Liver (tissue), 9 donors: ENCODE results near the gene FARSA. TPM values are rescaled to one million over a fixed set of nuclear protein-coding genes. Genes with fewer than 3 reads are reported as not detected.
A peak's percentile ranks its signal among the peaks of the same experiment; 100 is the strongest.
"Not testable (repeated sequence)": the region's sequence is repeated elsewhere in the genome, so short reads cannot be mapped to it uniquely, and the experiment has no call there.

Experiments used
- DNase-seq: peaks from one replicate; pipeline ENCODE4 v3.0.0-alpha.2; 2017; ENCODE audit warnings: low spot score
- H3K27ac ChIP-seq, 2 donors: one replicate each; pipeline ENCODE4 v1.7.0; 2013; ENCODE audit warnings: inconsistent platforms in 2 of 2, low read length in 2 of 2, control low read depth in 1 of 2, low read depth in 1 of 2, mild to moderate bottlenecking in 1 of 2
- H3K27me3 ChIP-seq, 4 donors: one replicate each; pipeline versions ENCODE4 v1.6.1 to v1.7.0; 2013; ENCODE audit warnings: low read length in 3 of 4, inconsistent platforms in 1 of 4, mild to moderate bottlenecking in 1 of 4, moderate library complexity in 1 of 4; ENCODE audit not compliant: control insufficient read depth in 4 of 4, insufficient read depth in 4 of 4
- H3K36me3 ChIP-seq, 4 donors: one replicate each; pipeline versions ENCODE4 v1.6.1 to v1.7.0; 2013; ENCODE audit warnings: low read length in 3 of 4, mild to moderate bottlenecking in 3 of 4, low read depth in 1 of 4, moderate library complexity in 1 of 4; ENCODE audit not compliant: control insufficient read depth in 4 of 4, insufficient read depth in 3 of 4
- H3K4me1 ChIP-seq, 4 donors: one replicate each; pipeline versions ENCODE4 v1.6.1 to v1.7.0; 2013; ENCODE audit warnings: low read length in 3 of 4, mild to moderate bottlenecking in 3 of 4, moderate library complexity in 1 of 4; ENCODE audit not compliant: control insufficient read depth in 4 of 4, insufficient read depth in 4 of 4
- H3K4me3 ChIP-seq, 3 donors: one replicate each; pipeline versions ENCODE4 v1.6.1 to v1.7.0; 2013; ENCODE audit warnings: low read length in 3 of 3, control low read depth in 1 of 3, low read depth in 1 of 3, mild to moderate bottlenecking in 1 of 3
- H3K9ac ChIP-seq, 2 donors: one replicate each; pipeline ENCODE4 v1.7.0; 2013; ENCODE audit warnings: low read length in 2 of 2, mild to moderate bottlenecking in 2 of 2, moderate library complexity in 2 of 2, control low read depth in 1 of 2, low read depth in 1 of 2
- H3K9me3 ChIP-seq, 4 donors: one replicate each; pipeline versions ENCODE4 v1.6.1 to v1.7.0; 2013; ENCODE audit warnings: low read length in 3 of 4; ENCODE audit not compliant: control insufficient read depth in 4 of 4
- HNF4G ChIP-seq: IDR thresholded peaks from 2 replicates; pipeline ENCODE4 v1.6.1; 2016; ENCODE audit warnings: antibody characterized with exemption
- JUND ChIP-seq, 2 donors: IDR thresholded peaks; 2 replicates each; pipeline ENCODE4 v1.6.1; 2016; ENCODE audit warnings: antibody characterized with exemption in 2 of 2
- RAD21 ChIP-seq, 2 donors: IDR thresholded peaks; 2 replicates each; pipeline ENCODE4 v1.6.1; 2016; ENCODE audit warnings: antibody characterized with exemption in 2 of 2, mild to moderate bottlenecking in 2 of 2
- SP1 ChIP-seq: IDR thresholded peaks from 2 replicates; pipeline ENCODE4 v1.6.1; 2018; ENCODE audit warnings: antibody characterized with exemption, mild to moderate bottlenecking
- WGBS: extraction: QIAGEN DNeasy Blood & Tissue Kit; methylation state at CpG from one replicate; pipeline ENCODE4 v1.1.7; 2013; 5-methylcytosine and 5-hydroxymethylcytosine counted together
- polyA plus RNA-seq, 2 donors: library from polyadenylated mRNA; stranded (reverse) in 1 of 2; unstranded in 1 of 2; fragments of 200-250 nt in 1 of 2; fragments of >200 nt in 1 of 2; fragmentation: Nextera tagmentation in 1 of 2; extraction: Ambion mirVana in 1 of 2; gene quantifications; one replicate each; pipeline versions ENCODE4 v1.2.1 to v1.2.3, GENCODE V29; 2013 to 2015
- total RNA-seq, 2 donors: library from RNA; depleted of rRNA; stranded (reverse); fragments of >200 nt; gene quantifications; one replicate each; pipeline ENCODE4 v1.2.3, GENCODE V29; 2014
- TF ChIP-seq, protein P1 (sequence below): fragments of 150-350 bp; IDR thresholded peaks from 2 replicates; pipeline ENCODE4 v1.5.1; 2017; ENCODE audit warnings: improper control_type of control experiment, low read depth, low read length; ENCODE audit not compliant: missing input control
- TF ChIP-seq, protein P2 (sequence below): IDR thresholded peaks from 2 replicates; pipeline ENCODE4 v1.6.1; 2016; ENCODE audit warnings: antibody characterized with exemption
- donor health status: healthy.
- donor health status: healthy.
- donor health status: healthy.
- donor health status: healthy.
- donor health status: healthy.

FARSA gene
- total and polyA plus RNA-seq, 4 donors: 29.8 to 50.1 (median 34.3) TPM

DNA sequence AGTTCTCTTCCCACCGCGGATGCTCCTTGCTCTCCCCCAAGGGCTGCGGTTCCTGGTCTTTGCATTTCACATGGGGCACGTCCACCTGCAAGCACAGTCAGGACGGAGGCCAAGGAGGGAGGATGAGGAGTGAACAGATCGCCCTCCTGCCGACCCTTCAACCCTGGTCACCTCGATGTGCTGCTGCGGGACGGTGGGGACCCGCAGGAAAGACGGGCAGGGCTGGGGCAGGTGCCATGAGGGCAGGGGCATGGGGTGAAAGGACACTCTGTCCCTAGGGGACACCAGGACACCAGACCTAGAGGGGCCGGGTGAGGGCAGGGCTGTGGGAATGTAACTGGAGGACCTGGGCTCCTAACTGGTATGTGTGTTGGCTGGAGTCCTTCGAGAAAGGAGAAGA lies 15.3 kb downstream of the FARSA start:
- Histone ChIP-seq H3K27me3 (no peaks in the 10 kb centered on the region), H3K36me3 (peaks cover 5 to 11% (median 7%) of the 10 kb centered on the region in 4 donors), H3K4me1 (peaks cover 0 to 6% (median 4%) of the 10 kb centered on the region in 4 donors), H3K9ac (no peak overlapping the region), H3K4me3 (no peak overlapping the region), H3K27ac (no peak overlapping the region), H3K9me3 (no peaks in the 10 kb centered on the region)
- TF ChIP-seq, protein P1, sequence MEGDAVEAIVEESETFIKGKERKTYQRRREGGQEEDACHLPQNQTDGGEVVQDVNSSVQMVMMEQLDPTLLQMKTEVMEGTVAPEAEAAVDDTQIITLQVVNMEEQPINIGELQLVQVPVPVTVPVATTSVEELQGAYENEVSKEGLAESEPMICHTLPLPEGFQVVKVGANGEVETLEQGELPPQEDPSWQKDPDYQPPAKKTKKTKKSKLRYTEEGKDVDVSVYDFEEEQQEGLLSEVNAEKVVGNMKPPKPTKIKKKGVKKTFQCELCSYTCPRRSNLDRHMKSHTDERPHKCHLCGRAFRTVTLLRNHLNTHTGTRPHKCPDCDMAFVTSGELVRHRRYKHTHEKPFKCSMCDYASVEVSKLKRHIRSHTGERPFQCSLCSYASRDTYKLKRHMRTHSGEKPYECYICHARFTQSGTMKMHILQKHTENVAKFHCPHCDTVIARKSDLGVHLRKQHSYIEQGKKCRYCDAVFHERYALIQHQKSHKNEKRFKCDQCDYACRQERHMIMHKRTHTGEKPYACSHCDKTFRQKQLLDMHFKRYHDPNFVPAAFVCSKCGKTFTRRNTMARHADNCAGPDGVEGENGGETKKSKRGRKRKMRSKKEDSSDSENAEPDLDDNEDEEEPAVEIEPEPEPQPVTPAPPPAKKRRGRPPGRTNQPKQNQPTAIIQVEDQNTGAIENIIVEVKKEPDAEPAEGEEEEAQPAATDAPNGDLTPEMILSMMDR: no peak
- TF ChIP-seq RAD21 (IDR thresholded peaks at IDR 0.05): no peak
- TF ChIP-seq, protein P2, sequence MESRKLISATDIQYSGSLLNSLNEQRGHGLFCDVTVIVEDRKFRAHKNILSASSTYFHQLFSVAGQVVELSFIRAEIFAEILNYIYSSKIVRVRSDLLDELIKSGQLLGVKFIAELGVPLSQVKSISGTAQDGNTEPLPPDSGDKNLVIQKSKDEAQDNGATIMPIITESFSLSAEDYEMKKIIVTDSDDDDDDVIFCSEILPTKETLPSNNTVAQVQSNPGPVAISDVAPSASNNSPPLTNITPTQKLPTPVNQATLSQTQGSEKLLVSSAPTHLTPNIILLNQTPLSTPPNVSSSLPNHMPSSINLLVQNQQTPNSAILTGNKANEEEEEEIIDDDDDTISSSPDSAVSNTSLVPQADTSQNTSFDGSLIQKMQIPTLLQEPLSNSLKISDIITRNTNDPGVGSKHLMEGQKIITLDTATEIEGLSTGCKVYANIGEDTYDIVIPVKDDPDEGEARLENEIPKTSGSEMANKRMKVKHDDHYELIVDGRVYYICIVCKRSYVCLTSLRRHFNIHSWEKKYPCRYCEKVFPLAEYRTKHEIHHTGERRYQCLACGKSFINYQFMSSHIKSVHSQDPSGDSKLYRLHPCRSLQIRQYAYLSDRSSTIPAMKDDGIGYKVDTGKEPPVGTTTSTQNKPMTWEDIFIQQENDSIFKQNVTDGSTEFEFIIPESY: no peak
- no peak for DNase-seq
- 96% methylated on average over 14 of the region's 14 CpGs for WGBS

DNA sequence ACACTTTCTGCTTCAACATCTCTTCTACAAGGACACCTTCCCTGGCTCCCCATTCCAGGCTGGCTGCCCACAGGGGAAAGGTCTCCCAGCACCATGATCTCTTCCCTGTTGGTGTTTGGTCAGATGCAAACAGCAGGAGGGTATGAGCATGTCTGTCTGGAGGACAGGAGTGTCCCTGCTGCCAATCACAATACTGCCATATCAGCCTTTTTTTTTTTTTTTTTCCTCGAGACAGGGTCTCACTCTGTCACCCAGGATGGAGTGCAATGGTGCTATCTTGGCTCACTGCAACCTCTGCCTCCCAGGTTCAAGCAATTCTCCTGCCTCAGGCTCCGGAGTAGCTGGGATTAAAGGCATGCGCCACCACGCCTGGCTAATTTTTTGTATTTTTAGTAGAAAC lies 17.7 kb downstream of the FARSA start:
- H3K4me3 ChIP-seq, H3K36me3 ChIP-seq, DNase-seq, H3K9ac ChIP-seq, H3K9me3 ChIP-seq, H3K27me3 ChIP-seq, H3K4me1 ChIP-seq, H3K27ac ChIP-seq: not testable (repeated sequence)
- WGBS: 88% methylated on average over 4 of the region's 4 CpGs

DNA sequence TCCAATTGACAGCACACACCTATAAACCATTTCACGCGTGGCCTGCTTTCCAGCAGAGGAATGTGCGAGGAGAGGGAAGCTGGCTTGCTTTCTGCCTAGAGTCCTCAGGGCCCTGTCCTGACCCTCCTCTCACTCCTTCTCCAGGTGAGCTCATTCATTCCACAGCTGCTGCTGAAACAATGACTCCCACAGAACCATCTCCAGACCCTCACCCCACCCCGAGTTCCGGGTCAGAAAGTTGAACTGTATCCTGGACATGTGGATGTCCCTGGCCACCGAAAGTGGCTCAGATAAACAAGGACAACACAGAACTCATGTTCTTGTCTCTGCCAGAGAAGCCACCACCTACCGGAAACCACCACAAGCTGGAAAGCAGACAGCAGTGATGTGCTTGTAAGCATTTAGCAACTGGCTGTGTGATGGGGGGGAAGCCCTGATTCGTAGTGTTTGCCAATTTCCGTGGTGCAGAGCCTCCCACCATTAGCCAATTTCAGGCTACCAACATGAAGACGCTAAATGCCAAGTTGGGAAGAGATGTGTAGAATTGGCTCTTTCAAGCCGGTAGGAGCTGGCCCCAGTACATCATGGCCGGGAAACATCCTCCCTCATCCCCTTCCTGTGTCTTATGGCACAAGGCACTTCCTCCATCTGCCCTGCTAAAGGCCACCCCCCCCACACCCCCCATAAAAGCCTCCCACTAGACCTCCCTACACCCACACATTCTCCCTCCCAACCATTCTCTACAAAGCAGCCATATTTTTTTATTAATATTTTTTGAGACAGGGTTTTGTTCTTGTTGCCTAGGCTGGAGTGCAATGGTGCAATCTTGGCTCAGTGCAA lies 19.4 kb downstream of the FARSA start:
- TF ChIP-seq JUND (IDR thresholded peaks at IDR 0.05) (no peak), HNF4G (no peak), RAD21 (IDR thresholded peaks at IDR 0.05) (no peak), SP1 (peak; percentile 11)
- TF ChIP-seq, protein P2: no peak
- TF ChIP-seq, protein P1: no peak
- no peak overlapping the region for H3K4me3 ChIP-seq
- H3K27me3 ChIP-seq: no peaks in the 10 kb centered on the region
- H3K9me3 ChIP-seq: no peaks in the 10 kb centered on the region
- H3K4me1 ChIP-seq: peaks cover 0 to 9% (median 9%) of the 10 kb centered on the region in 4 donors
- WGBS: 66% methylated on average over 12 of the region's 12 CpGs
- H3K27ac ChIP-seq: no peak overlapping the region
- no peaks in the 10 kb centered on the region for H3K36me3 ChIP-seq
- no peak for DNase-seq
- no peak overlapping the region for H3K9ac ChIP-seq
